GM21786 (cell line): Measurements from ENCODE around the gene FKBP1B.
"Not testable (repeated sequence)": the region's sequence is repeated elsewhere in the genome, so short reads cannot be mapped to it uniquely, and the experiment has no call there.

ENCODE experiments used
- ATAC-seq: cut with Tn5 transposase; IDR thresholded peaks from one replicate; pipeline ENCODE4 v1.9.1; 2021; ENCODE audit not compliant: unreplicated experiment

Gene FKBP1B

GRCh38 chr2:24100732-24101131 is 51.2 kb downstream of the FKBP1B start:
- ATAC-seq, result not testable (repeated sequence)

GRCh38 chr2:24101992-24102391 is 52.5 kb downstream of the FKBP1B start:
- no peak for ATAC-seq

GRCh38 chr2:24102677-24103076 is 53.1 kb downstream of the FKBP1B start:
- no peak for ATAC-seq

GRCh38 chr2:24104110-24104650 is 54.6 kb downstream of the FKBP1B start:
- no peak for ATAC-seq

DNA sequence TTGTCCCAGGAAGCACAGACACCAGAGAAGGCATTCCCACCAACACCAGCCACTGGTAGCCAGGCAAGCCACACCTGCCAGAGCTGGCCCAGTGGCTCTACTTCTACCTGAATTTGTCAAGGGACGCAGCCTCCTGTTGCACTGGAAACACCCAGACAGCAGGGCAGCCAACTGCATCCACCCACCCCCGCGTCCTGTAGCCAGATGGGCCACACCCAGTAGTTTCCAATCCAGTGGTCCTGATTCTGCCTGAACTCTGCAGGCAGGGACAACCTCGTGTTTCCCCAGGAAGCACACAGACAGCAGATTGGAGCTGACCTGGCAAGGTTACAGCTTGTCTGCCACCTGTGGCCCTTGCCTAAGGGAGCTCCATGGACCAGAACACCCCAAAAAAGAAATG is 55.4 kb downstream of the FKBP1B start:
- ATAC-seq, result no peak

DNA sequence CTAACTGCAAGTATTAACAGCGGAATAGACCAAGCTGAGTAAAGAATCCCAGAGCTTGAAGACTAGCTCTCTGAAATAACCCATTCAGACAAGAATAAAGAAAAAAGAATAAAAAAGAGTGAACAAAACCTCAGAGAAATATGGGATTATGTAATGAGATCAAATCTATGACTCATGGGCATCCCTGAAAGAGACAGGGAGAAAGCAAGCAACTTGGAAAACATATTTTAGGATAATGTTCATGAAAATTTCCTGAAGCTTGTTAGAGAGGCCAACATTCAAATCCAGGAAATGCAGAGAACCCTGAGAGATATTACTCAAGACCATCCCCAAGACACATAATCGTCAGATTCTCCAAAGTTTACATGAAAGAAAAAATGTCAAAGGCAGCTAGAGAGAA is 56.3 kb downstream of the FKBP1B start:
- no peak for ATAC-seq

DNA sequence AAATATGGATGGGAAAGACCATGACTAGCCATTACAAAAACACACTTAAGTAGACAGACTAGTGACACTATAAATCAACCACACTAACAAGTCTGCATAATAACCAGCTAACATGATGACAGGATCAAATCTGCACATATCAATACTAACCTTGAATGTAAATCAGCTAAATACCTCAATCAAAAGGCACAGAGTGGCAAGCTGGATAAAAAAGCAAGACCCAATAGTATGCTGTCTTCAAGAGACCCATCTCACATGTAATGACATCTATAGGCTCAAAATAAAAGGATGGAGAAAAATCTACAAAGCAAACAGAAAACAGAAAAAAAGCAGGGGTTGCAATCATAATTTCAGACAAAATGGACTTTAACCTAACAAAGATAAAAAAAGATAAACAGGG is 57.2 kb downstream of the FKBP1B start:
- ATAC-seq, result no peak

DNA sequence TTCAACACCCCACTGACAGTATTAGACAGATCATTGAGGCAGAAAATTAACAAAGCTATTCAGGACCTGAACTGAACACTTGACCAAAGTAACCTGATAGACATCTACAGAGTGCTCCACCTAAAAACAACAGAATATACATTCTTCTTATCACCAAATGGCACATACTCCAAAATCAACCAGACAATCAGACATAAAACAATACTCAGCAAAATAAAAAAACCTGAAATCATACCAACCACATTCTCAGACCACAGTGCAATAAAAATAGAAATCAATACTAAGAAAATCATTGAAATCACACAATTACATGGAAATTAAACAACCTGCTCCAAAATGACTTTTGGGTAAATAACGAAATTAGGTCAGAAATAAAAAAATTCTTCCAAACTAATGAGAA is 57.8 kb downstream of the FKBP1B start:
- ATAC-seq, result no peak

GRCh38 chr2:24109431-24109830 is 59.9 kb downstream of the FKBP1B start:
- ATAC-seq, result not testable (repeated sequence)

DNA sequence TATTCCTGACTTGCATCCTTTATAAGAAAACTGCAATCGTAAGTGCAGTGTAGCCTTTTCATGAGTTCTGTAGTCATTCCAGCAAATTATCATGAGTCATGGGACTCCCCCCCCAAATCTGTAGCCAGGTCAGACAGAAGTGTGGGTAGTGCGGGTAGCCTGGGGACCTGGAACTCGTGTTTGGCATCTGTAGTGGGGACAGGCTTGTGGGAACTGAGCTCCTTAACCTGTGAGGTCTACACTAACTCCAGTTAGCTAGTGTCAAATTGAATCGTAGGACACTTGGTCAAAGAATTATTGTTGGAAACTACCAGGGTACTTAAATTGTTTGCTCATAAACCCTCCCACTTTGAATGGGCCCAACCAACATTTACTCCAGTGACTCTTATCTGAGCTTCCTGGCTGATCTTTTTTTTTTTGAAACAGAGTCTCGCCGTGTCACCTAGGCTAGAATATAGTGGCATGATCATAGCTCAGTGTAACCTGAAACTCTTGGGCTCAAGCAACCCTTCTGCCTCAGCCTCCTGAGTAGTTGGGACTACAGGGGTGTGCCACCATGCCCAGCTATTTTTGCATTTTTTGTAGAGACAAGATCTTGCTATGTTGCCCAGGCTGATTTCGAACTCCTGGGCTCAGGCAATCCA is 61.2 kb downstream of the FKBP1B start:
- no peak for ATAC-seq

DNA sequence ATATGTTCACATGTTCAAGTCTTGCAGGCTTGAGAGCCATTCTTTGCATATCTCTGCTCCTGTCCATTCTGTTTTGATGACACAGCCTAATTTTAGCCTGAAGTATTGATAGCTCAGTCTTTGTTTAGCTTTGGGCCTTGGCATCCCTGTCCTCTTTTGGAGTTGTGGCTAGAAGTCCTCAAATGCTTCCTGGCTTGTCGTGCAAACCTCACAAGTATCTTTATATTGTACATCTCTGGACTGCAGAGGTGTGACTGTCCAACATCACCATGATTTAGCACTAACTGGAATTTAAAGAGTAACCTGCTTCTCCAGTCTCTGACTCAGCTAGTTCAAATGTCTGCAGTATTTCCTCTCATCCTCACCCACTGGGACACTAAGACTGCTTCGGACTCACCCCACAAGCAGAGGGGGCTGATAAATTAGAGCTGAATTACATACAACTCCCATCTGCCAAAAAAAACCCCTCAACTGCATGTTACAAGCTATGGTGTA is 61.9 kb downstream of the FKBP1B start:
- ATAC-seq, result no peak
